Endothelial cell of umbilical vein (primary cell): ENCODE measurements around the gene CXCL13. TPM values are rescaled to one million over a fixed set of nuclear protein-coding genes. Genes with fewer than 3 reads are reported as not detected.

Source experiments
- BruUV-seq: library from RNA; stranded (reverse); fragments of 400-500 nt; replicated peaks from 2 replicates; lab custom pipeline; 2021; lab: Mats Ljungman, UMichigan
- CTCF ChIA-PET: fragments of 300-600, 350-600 bp; sonication (Branson Sonifier 250); formaldehyde crosslinking; loops from one replicate; lab custom pipeline; 2021; ENCODE audit warnings: antibody characterized with exemption, inconsistent platforms; lab: Charles Lee
- POLR2A ChIA-PET: fragments of 300-600, 350-600 bp; sonication (Branson Sonifier 250); formaldehyde crosslinking; loops from one replicate; lab custom pipeline; 2021; ENCODE audit warnings: antibody characterized with exemption, inconsistent platforms; lab: Charles Lee
- DNase-seq: peaks from one replicate; pipeline ENCODE4 v3.0.0-alpha.2; 2011; ENCODE audit warnings: low read depth, low spot score
- FAIRE-seq: peaks from 2 replicates; lab custom pipeline; 2011; peaks lifted over from hg19 to GRCh38; lab: Jason Lieb, UNC
- H2AFZ ChIP-seq: 2 replicates; pipeline ENCODE4 v1.6.0; 2012; ENCODE audit warnings: low read depth, low read length, control low read depth, inconsistent platforms
- H3K27ac ChIP-seq: 2 replicates; pipeline ENCODE4 v1.5.1; 2011; ENCODE audit warnings: low read depth, mild to moderate bottlenecking, control low read depth, low read length, moderate library complexity; ENCODE audit not compliant: insufficient read depth
- H3K27me3 ChIP-seq, 2 experiments: 2 replicates each; pipeline versions ENCODE4 v1.6.0 to v1.6.1; 2011; ENCODE audit warnings: low read length in 2 of 2, mixed read lengths in 1 of 2; ENCODE audit not compliant: control insufficient read depth in 2 of 2, insufficient read depth in 2 of 2
- H3K36me3 ChIP-seq, 2 experiments: 2 replicates in 1 of 2; 3 replicates in 1 of 2; pipeline ENCODE4 v1.5.1; 2011; ENCODE audit warnings: low read length in 2 of 2, mild to moderate bottlenecking in 1 of 2, moderate library complexity in 1 of 2; ENCODE audit not compliant: control insufficient read depth in 2 of 2, insufficient read depth in 2 of 2; ENCODE audit errors: extremely low read depth in 1 of 2
- H3K4me1 ChIP-seq: 3 replicates; pipeline ENCODE4 v1.5.1; 2011; ENCODE audit warnings: mild to moderate bottlenecking, low read length; ENCODE audit not compliant: control insufficient read depth, insufficient read depth; ENCODE audit errors: extremely low read depth
- H3K4me2 ChIP-seq: 2 replicates; pipeline ENCODE4 v1.6.1; 2011; ENCODE audit warnings: low read length, control low read depth, mixed read lengths; ENCODE audit not compliant: insufficient read depth
- H3K4me3 ChIP-seq, 3 experiments: fragments of 200-600 bp in 1 of 3; sonication (generic), shearing (Covaris generic) in 1 of 3; replicated peaks in 1 of 3; 2 replicates each; pipeline ENCODE4 v1.5.1; 2011 to 2016; ENCODE audit warnings: control low read depth in 3 of 3, low read length in 3 of 3, mild to moderate bottlenecking in 2 of 3, inconsistent platforms in 1 of 3, low read depth in 1 of 3, moderate library complexity in 1 of 3; ENCODE audit not compliant: insufficient read depth in 1 of 3
- H3K79me2 ChIP-seq: 2 replicates; pipeline ENCODE4 v1.6.0; 2012; ENCODE audit warnings: low read length, inconsistent platforms; ENCODE audit not compliant: control insufficient read depth, insufficient read depth
- H3K9ac ChIP-seq: replicated peaks from 2 replicates; pipeline ENCODE3; 2011; ENCODE audit warnings: low read length, control low read depth; ENCODE audit not compliant: insufficient read depth; ENCODE audit errors: extremely low read depth
- H3K9me1 ChIP-seq: replicated peaks from 3 replicates; pipeline ENCODE4 v1.6.0; 2011; ENCODE audit warnings: mild to moderate bottlenecking, low read length; ENCODE audit not compliant: control insufficient read depth, insufficient read depth; ENCODE audit errors: extremely low read depth
- H3K9me3 ChIP-seq: replicated peaks from 2 replicates; pipeline ENCODE4 v1.5.1; 2012; ENCODE audit warnings: low read length, inconsistent platforms; ENCODE audit not compliant: control insufficient read depth, insufficient read depth
- H4K20me1 ChIP-seq: replicated peaks from 2 replicates; pipeline ENCODE3; 2011; ENCODE audit warnings: mild to moderate bottlenecking, low read length; ENCODE audit not compliant: control insufficient read depth, insufficient read depth; ENCODE audit errors: extremely low read depth
- CTCF ChIP-seq, 2 donors: IDR thresholded peaks; 1 replicate in 1 of 2; 2 replicates in 1 of 2; pipeline ENCODE4 v1.5.1; 2011; ENCODE audit warnings: low read length in 2 of 2, mild to moderate bottlenecking in 2 of 2, moderate library complexity in 2 of 2, control low read depth in 1 of 2, inconsistent platforms in 1 of 2, low read depth in 1 of 2; ENCODE audit not compliant: insufficient read depth in 1 of 2; ENCODE audit errors: extremely low read depth in 1 of 2
- JUN ChIP-seq: IDR thresholded peaks from 2 replicates; pipeline ENCODE4 v1.6.1; 2011; ENCODE audit warnings: borderline replicate concordance, low read depth; ENCODE audit not compliant: insufficient read length, insufficient read depth
- MAX ChIP-seq: IDR thresholded peaks from 2 replicates; pipeline ENCODE4 v1.6.1; 2011; ENCODE audit not compliant: insufficient read depth, insufficient read length
- dilution Hi-C: fragments of 300-500 bp; cut with MboI; formaldehyde crosslinking; loops from one replicate; pipeline ENCODE4 v1.15.0; 2019; ENCODE audit warnings: low sequenced_read_pairs; ENCODE audit not compliant: extremely low pct_ligation_motif_present
- intact Hi-C: fragments of 100-400 bp; cut with micrococcal nuclease; formaldehyde crosslinking; loops from one replicate; pipeline ENCODE4 v1.10.0; 2022
- polyA plus RNA-seq, 4 experiments: library from polyadenylated mRNA; depleted of rRNA in 3 of 4; stranded (reverse) in 3 of 4; unstranded in 1 of 4; fragments of >200 nt; gene quantifications; 2 replicates each; pipeline versions ENCODE4 v1.2.1 to v1.2.3, GENCODE V29; 2011 to 2012; ENCODE audit warnings: missing spikeins in 1 of 4
- total RNA-seq: library from RNA; stranded (reverse); gene quantifications from 2 replicates; pipeline ENCODE4 v1.2.3, GENCODE V29; 2021

The CXCL13 gene
- total and polyA plus RNA-seq, 2 donors (not counting 3 experiments of a cell fraction or from before 2014, with no cell fraction given): not detected

DNA sequence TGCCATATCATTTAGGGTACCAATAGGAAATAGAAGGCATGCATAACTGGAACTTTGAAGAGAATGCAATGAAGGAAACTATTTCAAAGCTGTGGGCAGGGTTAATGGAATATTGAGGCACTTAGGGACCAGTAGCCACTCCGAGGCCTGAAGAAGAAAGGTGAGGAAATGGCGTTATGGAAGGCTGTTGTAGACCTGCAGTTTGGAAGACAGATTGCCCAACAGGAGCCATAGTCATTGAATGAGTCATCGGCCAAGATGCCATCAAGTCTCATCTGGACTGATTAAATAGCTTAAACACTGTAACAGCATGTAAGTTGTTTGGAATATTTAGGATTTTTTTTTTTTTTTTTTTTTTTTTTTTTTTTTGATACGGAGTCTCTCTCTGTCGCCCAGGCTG, 11.6 kb downstream of the CXCL13 start:
- Histone ChIP-seq H3K4me3 (no peak overlapping the region), H4K20me1 (no peaks in the 10 kb centered on the region), H2AFZ (no peak overlapping the region), H3K36me3 (no peaks in the 10 kb centered on the region), H3K9me1 (no peaks in the 10 kb centered on the region), H3K4me1 (no peaks in the 10 kb centered on the region), H3K9me3 (no peaks in the 10 kb centered on the region), H3K9ac (no peak overlapping the region), H3K27me3 (peaks cover 6 to 8% of the 10 kb centered on the region in 2 experiments), H3K4me2 (no peak overlapping the region), H3K79me2 (no peaks in the 10 kb centered on the region), H3K27ac (no peak overlapping the region)
- dilution Hi-C loops (no loop called here), intact Hi-C loops (loop anchor here (5.0 kb wide), 1 partner anchor 245 kb away; the partner anchor contains the start of gene MRPL1)
- no TSS peak for BruUV-seq
- TF ChIP-seq MAX: no peak
- peak; percentile 14 for TF ChIP-seq JUN
- no peak for DNase-seq
- FAIRE-seq: no peak
- POLR2A ChIA-PET: no interaction called here
- CTCF ChIA-PET: interaction anchor here (0.7 to 2.9 kb wide), 4 partner anchors 17 to 673 kb away, joined by 3 to 25 read pairs (median 5); no protein-coding TSS in a partner anchor

GRCh38 chr4:77618383-77619241, 13.0 kb downstream of the CXCL13 start:
- Histone ChIP-seq H3K36me3 (no peaks in the 10 kb centered on the region), H3K9me3 (no peaks in the 10 kb centered on the region), H3K9ac (no peak overlapping the region), H3K9me1 (no peaks in the 10 kb centered on the region), H3K79me2 (no peaks in the 10 kb centered on the region), H4K20me1 (no peaks in the 10 kb centered on the region), H3K27ac (no peak overlapping the region), H3K4me3 (no peak overlapping the region), H3K4me2 (peak overlapping the region; percentile 23), H2AFZ (peak overlapping the region; percentile 47), H3K27me3 (peaks cover 3 to 8% of the 10 kb centered on the region in 2 experiments), H3K4me1 (no peaks in the 10 kb centered on the region)
- ChIA-PET CTCF (interaction anchor here (0.7 to 2.3 kb wide), 12 partner anchors 9 to 1276 kb away, joined by 3 to 15 read pairs (median 6); no protein-coding TSS in a partner anchor), POLR2A (no interaction called here)
- TF ChIP-seq JUN (no peak), CTCF (IDR thresholded peaks at IDR 0.05; ENCODE audit: extremely low read depth in 1 of 2, insufficient read depth in 1 of 2, low read depth in 1 of 2, low read length in 2 of 2) (peak; percentile 84 to 90)
- dilution Hi-C loops: no loop called here
- BruUV-seq: no TSS peak
- FAIRE-seq: peak; percentile 96
- peak; percentile 75 for DNase-seq
- intact Hi-C loops: loop anchor here (1.0 to 5.0 kb wide), 3 partner anchors 80 to 244 kb away; partner anchors contain the start of gene MRPL1
